OCI-M2 (cell line): Measurements from ENCODE around the gene AGXT.

Experiments
- DNase-seq: peaks from one replicate; lab custom pipeline; 2025; ENCODE audit not compliant: unreplicated experiment; lab: John Stamatoyannopoulos, UW

Gene AGXT

GRCh38 chr2:240884745-240885144 is 16.1 kb downstream of the AGXT start:
- DNase-seq, result no peak

GRCh38 chr2:240885566-240885965 is 16.9 kb downstream of the AGXT start:
- DNase-seq, result no peak

GRCh38 chr2:240886023-240886565 is 17.5 kb downstream of the AGXT start:
- no peak for DNase-seq

GRCh38 chr2:240886678-240887609 is 18.3 kb downstream of the AGXT start:
- no peak for DNase-seq

- DNase-seq, result no peak
Observed at GRCh38 chr2:240887631-240888030, 19.0 kb downstream of the AGXT start.

GRCh38 chr2:240888130-240888889 is 19.7 kb downstream of the AGXT start:
- no peak for DNase-seq

GRCh38 chr2:240888890-240889573 is 20.4 kb downstream of the AGXT start:
- no peak for DNase-seq

GRCh38 chr2:240889601-240890560 is 21.3 kb downstream of the AGXT start:
- no peak for DNase-seq

GRCh38 chr2:240890691-240891090 is 22.1 kb downstream of the AGXT start:
- no peak for DNase-seq

- DNase-seq, result no peak
Observed at GRCh38 chr2:240891492-240892340, 23.1 kb downstream of the AGXT start.

GRCh38 chr2:240892356-240892755 is 23.7 kb downstream of the AGXT start:
- no peak for DNase-seq

- no peak for DNase-seq
Observed at GRCh38 chr2:240892925-240893324, 24.3 kb downstream of the AGXT start.

GRCh38 chr2:240893363-240893844 is 24.8 kb downstream of the AGXT start:
- DNase-seq, result no peak

GRCh38 chr2:240894006-240894405 is 25.4 kb downstream of the AGXT start:
- no peak for DNase-seq

GRCh38 chr2:240894836-240895558 is 26.4 kb downstream of the AGXT start:
- no peak for DNase-seq

- DNase-seq, result no peak
Observed at GRCh38 chr2:240895656-240896388, 27.2 kb downstream of the AGXT start, which contains the start of gene MAB21L4. TSS of gene MAB21L4 (minus strand) at chr2:240896156. CDS start at chr2:240895997, 159 bp downstream.

- no peak for DNase-seq
Observed at GRCh38 chr2:240896394-240896793, 27.8 kb downstream of the AGXT start.
